GM19351 (cell line): ENCODE results near the gene RALGAPA2.
"Not testable (repeated sequence)": the region's sequence is repeated elsewhere in the genome, so short reads cannot be mapped to it uniquely, and the experiment has no call there.

Experiments
- ATAC-seq: cut with Tn5 transposase; IDR thresholded peaks from one replicate; pipeline ENCODE4 v1.9.1; 2021; ENCODE audit warnings: mild to moderate bottlenecking, moderate library complexity; ENCODE audit not compliant: unreplicated experiment

The RALGAPA2 gene

DNA sequence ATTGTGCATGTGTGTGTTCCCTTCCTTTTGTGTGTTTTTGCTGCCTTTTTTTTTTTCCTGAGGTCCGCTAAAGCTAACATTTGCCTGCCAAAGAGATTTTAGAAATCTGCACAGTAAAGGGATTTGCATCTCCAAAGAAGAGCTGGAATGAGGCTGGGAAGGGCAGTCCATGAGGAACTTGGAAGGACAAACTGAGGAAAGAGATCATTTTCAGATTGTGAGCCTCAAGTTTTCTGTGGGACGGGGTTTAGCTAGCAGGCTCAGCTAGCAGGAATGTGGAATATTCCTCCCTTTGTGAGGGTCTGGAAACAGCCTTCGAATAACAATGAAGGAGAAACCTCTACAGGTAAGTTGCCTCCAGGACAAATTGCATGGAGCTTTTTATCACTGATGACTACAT lies 340.8 kb downstream of the RALGAPA2 start:
- ATAC-seq: no peak

DNA sequence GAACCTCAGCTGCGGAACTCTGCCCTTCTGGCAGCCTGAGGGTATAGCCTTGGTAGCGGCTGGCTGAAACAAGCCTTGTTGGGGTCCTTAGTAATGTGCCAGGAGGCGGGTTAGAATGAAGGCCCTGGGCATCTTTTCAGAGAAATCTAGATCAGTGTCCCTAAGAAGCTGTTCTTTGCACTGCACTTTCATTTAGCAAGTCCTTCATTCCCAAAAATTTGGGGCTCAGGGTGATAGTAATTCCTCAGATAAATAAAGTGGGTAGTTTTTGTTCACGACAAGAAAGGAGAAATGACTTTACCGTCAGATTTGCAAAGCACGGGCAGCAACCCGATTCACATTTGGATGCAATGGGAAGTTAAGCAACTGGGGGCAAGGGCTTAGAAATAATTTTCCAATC lies 341.4 kb downstream of the RALGAPA2 start:
- no peak for ATAC-seq

DNA sequence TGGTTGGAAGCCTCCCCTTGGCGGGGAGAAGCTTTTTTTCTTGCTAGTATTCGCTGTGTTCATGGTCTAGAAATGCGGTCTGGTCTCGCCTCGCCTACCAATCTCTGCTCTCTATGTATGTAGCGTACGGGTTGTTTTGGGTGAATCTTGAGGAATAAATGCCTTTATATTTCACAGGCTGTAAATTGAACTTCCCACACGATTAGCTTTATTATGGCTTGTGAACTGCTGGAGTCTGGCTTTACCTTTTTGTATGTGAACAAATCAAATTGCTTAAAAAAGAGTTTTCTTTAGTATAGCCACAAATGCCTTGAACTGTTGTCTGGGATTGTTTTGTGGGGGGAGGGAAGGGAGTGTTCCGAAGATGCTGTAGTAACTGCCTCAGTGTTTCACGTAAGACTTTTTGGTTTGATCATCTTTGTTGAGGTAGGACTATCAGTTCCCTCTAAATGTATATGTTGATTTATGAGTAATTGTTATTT lies 342.3 kb downstream of the RALGAPA2 start:
- no peak for ATAC-seq

DNA sequence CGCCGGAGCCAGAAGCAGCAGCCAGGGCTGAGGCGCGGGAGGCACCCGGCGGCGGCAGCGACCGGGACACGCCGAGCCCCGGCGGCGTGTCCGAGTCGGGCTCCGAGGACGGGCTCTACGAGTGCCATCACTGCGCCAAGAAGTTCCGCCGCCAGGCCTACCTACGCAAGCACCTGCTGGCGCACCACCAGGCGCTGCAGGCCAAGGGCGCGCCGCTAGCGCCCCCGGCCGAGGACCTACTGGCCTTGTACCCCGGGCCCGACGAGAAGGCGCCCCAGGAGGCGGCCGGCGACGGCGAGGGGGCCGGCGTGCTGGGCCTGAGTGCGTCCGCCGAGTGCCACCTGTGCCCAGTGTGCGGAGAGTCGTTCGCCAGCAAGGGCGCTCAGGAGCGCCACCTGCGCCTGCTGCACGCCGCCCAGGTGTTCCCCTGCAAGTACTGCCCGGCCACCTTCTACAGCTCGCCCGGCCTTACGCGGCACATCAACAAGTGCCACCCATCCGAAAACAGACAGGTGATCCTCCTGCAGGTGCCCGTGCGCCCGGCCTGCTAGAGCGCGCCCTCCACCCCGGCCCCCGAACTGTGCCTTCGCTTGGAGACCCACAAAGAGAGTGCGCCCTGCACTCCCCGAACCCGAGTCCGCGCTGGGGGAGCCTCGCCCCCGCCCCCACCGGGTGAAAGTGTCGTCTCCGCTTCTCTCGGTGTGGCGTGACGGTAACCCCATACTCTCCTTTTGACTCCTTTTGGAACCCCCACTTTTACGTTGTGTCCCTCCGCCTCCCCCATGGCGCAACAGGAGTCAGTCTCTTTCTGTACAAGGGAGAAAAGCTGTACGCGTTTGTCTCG lies 343.0 kb downstream of the RALGAPA2 start:
- ATAC-seq: no peak

DNA sequence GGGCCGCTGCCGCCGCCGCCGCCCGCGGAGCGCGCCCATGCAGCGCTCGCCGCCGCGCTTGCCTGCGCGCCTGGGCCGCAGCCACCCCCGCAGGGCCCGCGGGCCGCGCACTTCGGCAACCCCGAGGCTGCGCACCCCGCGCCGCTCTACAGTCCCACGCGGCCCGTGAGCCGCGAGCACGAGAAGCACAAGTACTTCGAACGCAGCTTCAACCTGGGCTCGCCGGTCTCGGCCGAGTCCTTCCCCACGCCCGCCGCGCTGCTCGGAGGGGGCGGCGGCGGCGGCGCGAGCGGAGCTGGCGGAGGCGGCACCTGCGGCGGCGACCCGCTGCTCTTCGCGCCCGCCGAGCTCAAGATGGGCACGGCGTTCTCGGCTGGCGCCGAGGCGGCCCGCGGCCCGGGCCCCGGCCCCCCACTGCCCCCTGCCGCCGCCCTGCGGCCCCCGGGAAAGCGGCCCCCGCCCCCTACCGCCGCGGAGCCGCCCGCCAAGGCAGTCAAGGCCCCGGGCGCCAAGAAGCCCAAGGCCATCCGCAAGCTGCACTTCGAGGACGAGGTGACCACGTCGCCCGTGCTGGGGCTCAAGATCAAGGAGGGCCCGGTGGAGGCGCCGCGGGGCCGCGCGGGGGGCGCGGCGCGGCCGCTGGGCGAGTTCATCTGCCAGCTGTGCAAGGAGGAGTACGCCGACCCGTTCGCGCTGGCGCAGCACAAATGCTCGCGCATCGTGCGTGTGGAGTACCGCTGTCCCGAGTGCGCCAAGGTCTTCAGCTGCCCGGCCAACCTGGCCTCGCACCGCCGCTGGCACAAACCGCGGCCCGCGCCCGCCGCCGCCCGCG lies 343.8 kb downstream of the RALGAPA2 start:
- peak; percentile 39 for ATAC-seq

GRCh38 chr20:20367575-20368417 lies 344.6 kb downstream of the RALGAPA2 start, which contains the start of gene INSM1:
Gene INSM1 (plus strand): TSS chr20:20368104. CDS start chr20:20368268, 164 bp downstream.
- peak; percentile 10 for ATAC-seq

DNA sequence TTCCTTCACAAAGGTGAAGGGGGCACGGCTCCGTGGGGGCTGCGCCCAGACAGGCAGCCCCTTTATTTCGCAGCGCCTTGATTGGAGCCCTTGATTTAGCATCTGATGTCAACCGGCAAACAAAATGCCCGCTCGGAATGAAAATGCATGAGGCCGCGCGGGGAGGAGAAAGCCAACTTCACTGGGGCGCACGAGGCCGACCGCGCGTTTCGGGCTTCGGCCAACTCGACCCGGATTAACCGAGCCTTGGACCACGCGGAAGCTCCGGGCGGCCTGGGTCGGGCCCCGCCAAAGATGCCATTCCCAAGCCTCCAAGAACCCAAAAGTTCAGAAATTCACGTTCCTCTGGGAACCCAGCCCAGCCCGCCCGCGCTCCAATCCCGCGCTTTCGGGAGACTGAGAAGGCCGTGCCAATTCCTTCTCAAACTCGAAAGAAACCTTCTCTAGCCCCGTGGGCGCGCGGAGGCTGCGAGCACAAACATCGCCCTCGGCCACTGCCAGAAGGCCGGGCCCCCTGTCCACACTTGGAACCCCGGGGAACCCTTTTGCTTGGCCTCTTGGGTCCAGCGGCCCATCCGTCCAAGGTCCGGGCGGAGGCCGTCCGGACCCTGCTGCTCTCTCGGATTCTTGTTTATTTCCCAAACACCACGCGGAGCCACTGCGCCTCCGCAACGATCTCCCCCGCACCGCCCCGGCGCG lies 345.4 kb downstream of the RALGAPA2 start:
- no peak for ATAC-seq

- no peak for ATAC-seq
These were observed 345.9 kb downstream of the RALGAPA2 start for GRCh38 chr20:20366551-20366875.

- ATAC-seq: no peak
These were observed 346.8 kb downstream of the RALGAPA2 start for GRCh38 chr20:20365480-20366161.

DNA sequence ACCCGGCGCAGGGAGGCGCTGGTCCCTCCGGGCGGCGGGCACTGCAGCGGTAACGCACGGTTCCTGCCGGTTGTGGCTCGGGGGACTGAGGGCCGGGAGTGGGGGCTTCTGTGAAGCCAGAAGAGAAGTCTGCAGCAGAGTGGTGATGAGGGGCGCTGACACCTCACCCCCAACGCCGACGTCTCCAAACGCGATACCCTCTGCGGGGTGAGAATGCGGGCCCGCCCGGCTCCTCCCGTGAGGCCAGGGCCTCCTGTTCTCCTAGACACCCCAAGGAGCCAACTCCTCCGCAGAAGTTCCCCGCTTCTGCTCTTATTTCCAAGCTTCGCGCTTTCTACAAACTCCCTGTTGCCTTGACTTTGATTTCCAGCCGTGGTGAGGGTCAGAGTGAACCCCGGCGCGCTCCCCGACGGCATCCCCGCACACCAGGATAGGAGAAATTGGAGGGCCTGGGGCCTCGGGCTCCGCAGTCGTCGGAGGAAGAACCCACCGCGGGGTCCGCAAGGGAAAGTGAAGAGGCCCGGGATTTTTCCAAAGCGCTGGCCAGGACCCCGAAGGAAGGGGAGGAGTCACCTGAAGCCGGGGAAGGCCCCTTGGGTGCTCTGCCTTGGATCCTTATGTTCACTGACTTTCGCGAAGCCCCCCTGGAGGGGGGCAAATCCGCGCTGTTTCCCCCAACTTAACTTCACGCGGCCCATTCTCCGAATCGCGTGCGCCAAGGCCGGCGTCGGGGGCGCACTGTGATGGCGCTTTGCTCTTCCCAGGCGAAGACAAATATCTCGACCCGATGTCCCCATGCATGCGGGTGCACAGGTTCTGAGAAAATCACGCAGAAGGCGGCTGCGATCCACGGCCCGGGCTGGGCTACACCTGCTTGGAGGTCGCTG lies 347.6 kb downstream of the RALGAPA2 start:
- ATAC-seq: no peak

GRCh38 chr20:20363799-20364592 lies 348.4 kb downstream of the RALGAPA2 start:
- no peak for ATAC-seq

DNA sequence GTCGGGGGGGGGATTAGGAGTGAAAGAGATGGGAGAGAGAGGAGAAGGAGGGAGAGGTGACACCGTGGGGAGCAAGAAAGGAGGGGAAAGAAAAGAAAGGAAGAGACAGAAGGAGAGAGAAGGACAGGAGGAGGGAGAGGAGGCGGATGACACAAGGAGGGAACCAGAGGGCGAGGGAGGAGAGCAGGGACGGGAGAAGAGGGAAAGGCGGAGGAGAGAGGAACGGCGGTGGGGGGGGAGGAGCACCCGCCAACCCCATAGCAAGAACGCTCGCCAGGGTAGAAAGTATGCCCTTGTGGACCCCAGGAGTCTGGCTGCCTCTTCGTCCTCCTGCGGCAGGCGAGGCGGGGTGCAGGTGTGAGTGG lies 349.0 kb downstream of the RALGAPA2 start:
- no peak for ATAC-seq

- no peak for ATAC-seq
These were observed 349.5 kb downstream of the RALGAPA2 start for GRCh38 chr20:20362774-20363433.

GRCh38 chr20:20360464-20360863 lies 352.0 kb downstream of the RALGAPA2 start:
- ATAC-seq: no peak

DNA sequence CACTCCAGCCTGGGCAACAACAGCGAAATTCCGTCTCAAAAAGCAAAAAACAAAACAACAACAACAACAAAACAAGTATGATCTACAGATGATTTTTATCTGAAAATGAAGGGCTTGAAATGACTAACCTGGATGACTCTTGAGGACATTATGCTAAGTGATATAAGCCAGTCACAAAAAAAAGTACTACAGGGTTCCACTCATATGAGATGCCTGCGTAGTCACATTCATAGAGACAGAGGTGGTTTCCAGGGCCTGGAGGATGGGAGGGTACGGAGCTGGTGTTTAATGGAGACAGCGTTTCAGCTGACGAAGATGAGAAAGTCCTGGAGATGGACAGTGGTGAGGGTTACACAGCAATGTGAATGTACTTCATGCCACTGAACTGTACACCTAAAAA lies 352.8 kb downstream of the RALGAPA2 start:
- no peak for ATAC-seq

DNA sequence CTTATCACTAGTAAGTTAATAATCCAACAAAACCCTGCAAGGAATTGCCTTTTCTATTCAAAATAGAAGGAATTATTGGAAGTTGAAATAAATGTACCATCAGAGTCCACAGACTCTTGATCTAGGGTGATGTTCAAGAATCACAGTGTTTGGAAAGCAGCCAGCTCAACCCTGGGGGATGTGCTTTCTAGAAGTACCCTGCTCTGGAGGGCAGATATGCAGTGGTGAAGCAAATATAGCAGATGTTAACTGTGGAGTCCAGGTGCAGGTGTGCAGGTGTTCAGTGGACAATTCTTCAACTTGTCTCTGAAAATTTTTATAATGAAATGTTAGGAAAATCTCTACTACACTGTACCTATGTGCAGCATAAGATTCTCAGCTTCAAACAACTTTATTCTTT lies 353.6 kb downstream of the RALGAPA2 start:
- ATAC-seq: no peak

GRCh38 chr20:20355503-20355902 lies 356.9 kb downstream of the RALGAPA2 start:
- not testable (repeated sequence) for ATAC-seq

- no peak for ATAC-seq
These were observed 358.9 kb downstream of the RALGAPA2 start for GRCh38 chr20:20353576-20353975.
